GM19193 (cell line): Measurements from ENCODE around the gene MAPK1.

Experiments used
- POLR2A ChIP-seq: IDR thresholded peaks from 4 replicates; pipeline ENCODE4 v1.6.1; 2011; ENCODE audit not compliant: insufficient read depth, insufficient read length; ENCODE audit errors: extremely low read depth

MAPK1 gene

DNA sequence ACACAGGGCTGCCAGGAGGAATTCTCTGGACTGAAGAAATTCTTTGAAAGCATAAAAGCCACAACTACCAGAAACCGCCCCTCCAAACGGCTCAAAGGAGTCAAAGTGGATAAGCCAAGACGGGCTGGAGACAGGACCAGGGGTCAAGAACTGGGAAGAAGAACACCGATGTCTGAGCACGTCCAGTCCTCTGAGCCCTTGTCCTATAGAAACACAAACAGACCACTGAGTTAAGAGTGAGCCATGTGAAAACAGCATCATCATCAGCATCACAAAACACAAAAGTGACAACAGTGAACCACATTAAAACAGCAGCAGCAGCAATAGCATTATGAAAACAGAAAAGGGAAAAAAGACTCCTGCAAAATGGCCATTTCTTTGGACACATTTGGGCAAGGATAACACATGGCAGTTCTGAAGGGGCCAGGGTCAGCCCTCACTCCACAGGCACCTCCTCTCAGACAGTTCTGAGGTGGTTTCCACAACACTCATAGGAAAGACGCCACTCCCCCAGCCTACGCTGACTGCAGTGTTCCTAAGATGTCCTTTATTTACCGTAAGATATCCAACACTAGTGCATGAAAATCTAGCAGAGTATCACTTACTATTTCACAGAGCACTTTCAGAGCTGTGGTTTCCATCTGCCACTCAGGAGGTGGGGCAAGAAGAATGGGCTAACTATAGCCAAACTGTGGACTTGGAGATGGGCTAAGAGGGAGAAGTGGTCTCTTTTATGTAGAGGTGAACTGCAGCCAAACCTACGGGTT is 103.2 kb downstream of the MAPK1 start:
- no peak for TF ChIP-seq POLR2A

DNA sequence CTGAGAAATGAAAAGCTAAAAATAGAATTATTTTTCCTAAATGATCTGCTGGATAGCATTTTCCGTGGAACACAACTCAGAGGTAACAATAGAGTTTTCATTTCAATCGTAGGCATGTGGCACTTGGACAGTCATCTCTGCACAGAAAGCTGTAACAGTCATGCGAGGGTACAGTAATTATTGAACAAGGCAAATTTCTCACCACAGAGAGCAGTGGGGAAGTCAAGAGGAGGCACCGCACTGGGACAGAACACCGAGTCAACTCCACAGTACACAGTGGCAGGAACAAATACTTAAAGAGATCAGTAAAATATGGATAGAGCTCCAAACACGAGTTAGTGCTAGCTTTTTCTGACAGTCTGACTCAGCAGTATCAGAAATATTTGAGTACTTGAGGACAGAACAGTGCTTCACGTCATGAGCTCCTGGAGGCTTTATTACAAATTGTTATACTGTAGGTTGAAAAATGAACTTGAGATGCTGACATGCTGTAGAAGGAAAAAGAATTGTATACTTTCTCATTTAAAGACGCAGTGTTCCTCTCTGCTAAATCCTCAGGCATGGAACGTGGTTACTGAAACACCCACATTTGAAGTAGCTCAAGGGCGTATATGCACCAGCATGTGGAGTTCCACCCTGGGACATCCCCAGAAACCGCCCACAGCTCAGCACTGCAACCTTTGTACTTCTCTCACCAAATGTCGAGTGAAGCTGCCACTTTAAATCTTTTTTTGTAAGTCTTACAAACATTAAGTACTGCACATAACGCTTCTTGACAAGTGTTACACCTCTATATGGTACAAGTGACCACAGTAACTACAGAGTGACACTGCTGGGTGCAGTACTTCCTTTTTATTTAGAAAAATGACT is 104.5 kb downstream of the MAPK1 start:
- TF ChIP-seq POLR2A = no peak

DNA sequence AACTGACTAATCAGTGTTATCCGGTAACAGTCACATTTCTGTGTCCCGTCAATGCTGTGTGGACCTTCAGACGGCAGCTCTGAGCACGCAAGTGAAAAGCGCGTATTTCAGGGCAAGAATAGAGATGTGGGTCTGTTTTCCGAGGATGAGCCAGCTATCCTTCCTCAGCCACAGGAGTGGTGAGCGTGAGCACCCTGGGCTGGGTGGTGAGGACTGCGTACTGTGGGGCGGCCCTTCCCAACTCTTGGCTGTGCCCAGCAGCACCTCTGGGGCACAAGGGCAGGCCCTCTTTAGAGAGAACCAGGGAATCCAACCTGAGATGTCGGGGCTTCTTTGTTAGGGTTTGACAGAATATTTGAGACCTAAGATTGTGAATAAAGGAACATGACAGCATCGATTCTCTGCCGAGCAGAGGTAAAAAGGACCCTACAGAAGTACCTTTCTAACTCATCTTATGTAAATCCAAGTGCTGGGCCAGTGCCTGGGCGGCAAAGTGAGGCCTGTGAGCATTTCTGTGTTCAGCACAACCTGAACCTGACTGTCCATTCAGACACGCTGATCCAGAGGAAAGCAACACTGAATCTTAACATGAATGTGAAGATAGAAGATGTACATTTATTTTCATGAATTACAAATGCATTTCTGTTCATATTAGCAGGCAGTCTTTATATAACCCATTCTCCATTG is 105.3 kb downstream of the MAPK1 start:
- no peak for TF ChIP-seq POLR2A

DNA sequence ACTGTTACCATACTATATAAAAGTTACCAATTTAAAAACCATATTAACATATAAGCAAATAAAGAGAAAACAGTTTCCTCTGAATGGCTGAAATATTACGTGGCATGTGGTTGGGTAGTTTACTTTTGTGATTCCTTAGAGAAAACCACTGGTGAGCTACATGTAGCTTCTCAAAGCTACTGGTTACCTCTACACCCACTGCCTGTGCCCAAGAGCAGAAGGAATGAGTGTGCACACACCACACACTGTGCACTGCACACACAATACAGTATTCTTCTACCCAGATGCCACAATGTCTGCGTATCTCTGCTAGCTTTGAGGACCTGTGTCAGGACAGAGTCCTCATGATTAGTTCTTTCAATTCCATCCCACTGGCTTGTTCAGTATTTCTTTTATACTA is 106.4 kb downstream of the MAPK1 start:
- TF ChIP-seq POLR2A = no peak

DNA sequence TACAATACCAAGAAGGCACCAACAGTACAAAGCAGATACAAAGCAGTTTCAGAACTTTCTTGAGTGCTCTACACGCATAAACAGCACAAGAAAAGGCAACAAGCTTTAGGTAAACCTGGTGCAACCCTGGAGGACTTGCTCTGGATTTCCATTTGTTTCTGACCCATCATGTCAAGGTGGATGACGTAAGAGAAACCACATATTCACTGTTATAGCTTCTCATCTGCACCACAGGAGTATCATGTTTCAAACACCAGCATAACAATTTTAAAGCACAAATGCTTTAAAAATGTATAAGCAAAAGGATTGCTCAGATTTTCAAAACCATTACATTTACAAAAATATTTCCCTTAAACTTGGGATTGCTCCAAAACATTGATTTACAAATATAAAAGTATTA is 106.8 kb downstream of the MAPK1 start:
- TF ChIP-seq POLR2A = no peak

DNA sequence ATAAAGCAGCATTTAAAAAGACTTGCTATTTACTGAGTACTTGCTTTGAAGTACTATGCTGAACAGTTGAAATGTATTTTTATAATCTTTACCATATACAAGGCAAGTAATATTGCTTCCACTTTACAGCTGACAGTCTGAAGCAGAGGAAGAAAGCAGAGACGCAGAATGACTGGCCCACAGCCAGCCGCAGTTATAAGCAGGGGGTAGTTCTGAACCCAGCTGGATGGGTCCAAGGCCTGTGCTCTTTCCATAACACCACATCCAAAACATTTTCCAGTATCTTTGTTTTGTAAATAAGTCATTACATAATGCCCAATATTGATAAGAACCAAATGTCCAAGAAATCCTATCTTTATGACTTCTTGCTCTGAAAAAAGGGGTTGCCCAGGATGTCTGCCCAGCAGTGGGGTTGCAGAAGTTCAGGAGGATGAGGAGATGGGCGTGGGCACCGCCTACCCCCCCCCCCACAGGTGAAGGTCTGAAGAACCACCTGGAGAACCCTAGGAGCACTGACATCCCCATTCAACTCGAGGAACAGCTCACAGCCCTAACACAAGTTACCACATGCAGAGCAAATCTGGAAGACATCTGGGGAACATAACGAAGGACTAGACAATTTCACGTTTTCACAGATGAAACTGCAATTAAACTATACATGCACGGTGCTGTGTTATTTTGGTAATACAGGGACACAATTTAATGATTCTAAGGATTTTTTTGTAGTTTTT is 107.6 kb downstream of the MAPK1 start:
- TF ChIP-seq POLR2A = no peak

DNA sequence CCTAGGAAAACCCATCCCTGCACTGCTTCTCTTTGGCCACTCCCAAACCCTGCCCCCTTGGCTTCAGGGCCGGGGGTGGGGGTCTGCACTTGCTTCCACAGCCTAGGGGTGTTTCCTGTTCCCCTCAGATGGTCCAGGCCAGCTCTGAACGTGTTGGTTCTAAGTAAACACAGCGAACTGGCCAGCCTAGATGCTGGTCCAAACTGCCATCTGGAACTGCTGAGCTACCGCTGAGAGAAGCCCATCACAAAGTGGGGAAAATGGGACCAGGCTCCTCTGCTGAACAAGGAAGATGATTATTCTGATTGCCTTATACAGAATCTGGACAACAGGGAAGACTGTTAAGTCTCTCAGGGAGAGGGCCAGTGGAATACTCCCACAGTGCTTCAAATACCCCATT is 108.4 kb downstream of the MAPK1 start:
- no peak for TF ChIP-seq POLR2A

DNA sequence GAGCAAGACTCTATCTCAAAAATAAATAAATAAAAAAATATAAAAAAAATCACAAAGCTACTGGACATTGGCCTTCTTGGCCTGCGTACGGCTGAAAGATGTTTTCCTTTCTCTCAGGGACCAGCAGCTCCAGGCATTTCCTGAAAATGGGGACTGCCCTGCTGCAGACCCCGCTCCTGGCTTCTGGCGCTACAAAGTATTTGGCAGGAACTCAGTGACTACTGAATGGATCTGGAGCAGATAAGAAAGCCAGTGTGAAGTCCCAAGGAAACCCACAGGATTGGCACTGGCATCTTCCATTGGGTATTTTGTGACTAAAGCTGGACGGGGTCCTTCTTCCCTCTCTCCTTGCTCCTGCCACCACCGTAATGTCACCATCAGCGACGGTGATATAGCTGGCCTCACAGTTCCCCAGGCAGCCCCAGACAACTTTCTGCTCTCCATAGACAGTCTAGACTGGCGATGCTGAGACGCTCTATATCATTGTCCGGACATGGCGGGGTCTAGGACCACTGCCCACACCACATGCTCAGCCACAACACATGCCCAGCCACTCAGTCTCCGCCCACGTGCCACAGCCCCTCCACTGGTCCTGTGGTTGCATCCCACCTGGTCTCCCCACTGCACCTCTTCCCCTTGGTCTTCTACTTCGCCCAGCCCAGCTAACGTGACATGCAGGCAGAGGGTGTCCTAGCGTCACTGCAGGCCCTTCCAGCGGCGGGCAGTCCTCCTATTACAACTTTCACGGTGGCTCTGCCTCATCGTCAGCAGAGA is 109.2 kb downstream of the MAPK1 start:
- no peak for TF ChIP-seq POLR2A

DNA sequence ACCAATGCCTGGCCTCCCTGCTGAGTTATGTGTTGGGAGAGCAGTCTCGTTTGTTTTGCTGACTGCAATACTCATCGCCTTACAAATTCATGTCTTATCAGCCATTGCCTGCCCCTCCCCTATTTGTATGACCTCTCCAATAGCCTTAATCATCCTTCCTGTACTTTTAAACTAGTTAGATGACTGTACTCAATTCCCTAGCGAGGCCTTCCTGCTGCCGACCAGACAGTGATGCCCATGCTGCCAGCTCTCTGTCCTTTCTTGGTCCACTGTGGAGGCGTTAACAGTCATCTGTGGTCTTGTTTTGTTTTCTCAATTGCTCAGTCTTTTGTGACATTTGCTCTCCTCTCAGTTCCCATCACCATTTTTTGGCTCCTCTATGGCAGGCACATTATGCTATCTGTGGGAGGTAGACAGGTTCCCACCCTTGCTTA is 111.6 kb downstream of the MAPK1 start:
- TF ChIP-seq POLR2A = no peak

DNA sequence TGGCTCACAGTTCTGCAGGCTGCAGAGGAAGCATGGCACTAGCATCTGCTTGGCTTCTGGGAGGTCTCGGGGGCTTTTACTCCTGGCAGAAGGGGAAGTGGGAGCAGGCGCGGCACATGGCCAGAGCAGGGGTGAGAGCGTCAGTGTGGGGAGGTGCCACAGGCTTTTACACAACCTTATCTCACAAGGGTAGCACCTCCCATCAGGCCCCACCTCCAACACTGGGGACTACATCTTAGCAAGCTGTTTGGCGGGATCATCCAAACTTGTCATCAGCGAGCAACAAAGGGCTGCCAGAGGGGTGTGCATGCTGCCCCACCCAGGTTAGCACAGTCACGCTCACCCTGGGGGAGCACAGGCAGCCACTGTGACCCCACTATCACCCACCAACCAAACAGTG is 112.9 kb downstream of the MAPK1 start:
- no peak for TF ChIP-seq POLR2A

DNA sequence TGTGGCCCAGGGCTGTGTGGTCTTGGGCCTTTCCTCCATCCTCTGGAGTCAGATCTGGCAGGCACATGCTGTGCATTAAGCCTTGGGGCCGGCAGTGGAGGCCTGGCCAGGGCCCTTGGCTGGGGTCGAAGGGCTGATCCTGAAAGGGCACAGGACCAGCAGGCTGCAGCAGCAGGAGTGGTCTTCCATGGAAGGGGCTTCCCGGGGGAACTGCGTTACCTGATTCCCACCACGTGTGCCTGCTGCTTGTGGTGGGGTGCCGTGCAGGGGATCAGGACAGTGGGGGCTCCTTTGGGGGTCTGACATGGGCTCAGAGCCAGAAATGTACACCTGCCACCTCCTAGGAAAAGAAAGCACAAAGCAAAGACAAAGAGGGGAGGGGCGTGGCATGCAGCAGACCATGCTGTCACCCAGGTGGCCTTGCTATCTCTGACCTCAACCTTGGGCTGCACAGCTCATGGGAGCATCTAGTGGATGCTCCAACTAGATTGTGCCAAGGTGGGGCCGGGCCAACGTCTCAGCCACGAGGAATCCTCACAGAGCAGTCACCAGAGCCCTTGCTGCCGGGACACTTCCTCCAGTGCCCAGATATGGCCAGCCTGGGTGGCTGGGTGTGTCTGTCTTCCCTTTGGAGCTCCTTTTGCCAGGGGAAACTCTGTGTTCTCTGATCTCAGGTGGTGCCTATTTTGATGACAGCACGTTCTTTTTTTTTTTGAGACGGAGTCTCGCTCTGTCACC is 113.9 kb downstream of the MAPK1 start:
- no peak for TF ChIP-seq POLR2A

DNA sequence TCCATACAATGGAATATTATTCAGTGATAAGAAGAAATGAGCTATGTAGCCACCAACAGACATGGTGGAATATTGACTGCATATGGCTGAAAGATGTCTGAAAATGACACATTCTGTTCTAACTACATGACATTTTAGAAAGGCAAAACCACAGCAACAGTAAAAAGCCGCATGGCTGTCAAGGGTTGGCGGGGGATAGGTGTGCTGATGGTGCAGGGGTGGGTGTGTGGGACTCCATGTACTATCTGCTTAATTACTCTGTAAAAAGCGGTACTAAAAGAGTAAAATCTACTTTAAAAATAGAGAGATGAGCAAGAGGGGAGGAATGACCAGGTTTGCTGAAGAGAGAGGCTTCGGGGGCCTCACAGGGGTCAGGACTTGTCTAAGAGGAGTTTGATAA is 115.2 kb downstream of the MAPK1 start:
- TF ChIP-seq POLR2A = no peak

DNA sequence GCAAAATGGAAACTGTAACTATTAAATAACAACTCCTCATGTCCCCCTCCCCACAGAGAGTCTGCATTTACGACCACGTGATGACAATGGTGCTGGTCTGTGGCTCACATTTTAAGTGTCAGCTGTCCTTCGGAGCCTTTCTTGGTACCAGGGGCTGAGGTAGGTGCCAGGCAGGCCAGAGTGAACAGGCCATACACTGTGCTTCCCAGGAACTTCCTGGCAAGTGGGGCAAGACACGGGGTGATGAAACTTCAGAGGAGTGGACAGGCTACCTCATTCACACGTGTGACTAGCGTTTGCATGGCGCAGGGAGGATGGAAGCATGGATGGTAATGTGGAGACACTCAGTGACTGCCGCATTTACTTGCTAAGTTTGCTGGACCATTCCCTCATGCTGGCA is 121.5 kb downstream of the MAPK1 start:
- TF ChIP-seq POLR2A = no peak
